Fibroblast of mammary gland (primary cell): ENCODE results near the gene FMO5.
A peak's percentile ranks its signal among the peaks of the same experiment; 100 is the strongest.
"Not testable (repeated sequence)": the region's sequence is repeated elsewhere in the genome, so short reads cannot be mapped to it uniquely, and the experiment has no call there.

Experiments
- DNase-seq: peaks from one replicate; pipeline ENCODE4 v3.0.0-alpha.2; 2010; ENCODE audit warnings: low read depth
- H3K4me3 ChIP-seq: 2 replicates; pipeline ENCODE4 v1.5.1; 2011; ENCODE audit warnings: low read depth, mild to moderate bottlenecking, low read length, moderate library complexity; ENCODE audit not compliant: control insufficient read depth
- CTCF ChIP-seq: conservative IDR thresholded peaks from 2 replicates; pipeline ENCODE4 v1.5.1; 2011; ENCODE audit warnings: low read depth, low read length, inconsistent platforms; ENCODE audit not compliant: control insufficient read depth, insufficient read depth

The FMO5 gene

GRCh38 chr1:147245586-147246021 lies 20.5 kb upstream of the FMO5 start:
- H3K4me3 ChIP-seq = no peak overlapping the region
- peak; percentile 50 for DNase-seq
- TF ChIP-seq CTCF = no peak

- no peak for DNase-seq
- no peak overlapping the region for H3K4me3 ChIP-seq
- TF ChIP-seq CTCF = no peak
Measured at GRCh38 chr1:147245129-147245528, 20.0 kb upstream of the FMO5 start.

GRCh38 chr1:147243841-147244240 lies 18.7 kb upstream of the FMO5 start:
- peak; percentile 7 for DNase-seq
- TF ChIP-seq CTCF = no peak
- H3K4me3 ChIP-seq = peak overlapping the region; percentile 84

- TF ChIP-seq CTCF = no peak
- peak overlapping the region; percentile 84 for H3K4me3 ChIP-seq
- no peak for DNase-seq
Measured at GRCh38 chr1:147243228-147243685, 18.1 kb upstream of the FMO5 start.

GRCh38 chr1:147242449-147243227 lies 17.5 kb upstream of the FMO5 start, which contains the start of gene CHD1L:
TSS of gene CHD1L (plus strand) at chr1:147242684. CDS start at chr1:147242704, 20 bp downstream.
- DNase-seq = peak; percentile 95
- H3K4me3 ChIP-seq = peak within 1 kb of the TSS; percentile 84
- peak; percentile 68 for TF ChIP-seq CTCF

- TF ChIP-seq CTCF = no peak
- H3K4me3 ChIP-seq = peak overlapping the region; percentile 34
- DNase-seq = peak; percentile 39
Measured at GRCh38 chr1:147241934-147242448, 16.9 kb upstream of the FMO5 start.

GRCh38 chr1:147240131-147240721 lies 15.1 kb upstream of the FMO5 start:
- H3K4me3 ChIP-seq, DNase-seq: not testable (repeated sequence)
